Nephron (organoid): ENCODE measurements around the gene LAMA3.

Source experiments
- H3K27ac Mint-ChIP-seq, 3 experiments: 2 replicates each; pipeline ENCODE4 v1.8.0; 2020; ENCODE audit warnings: mixed read lengths in 3 of 3, mild to moderate bottlenecking in 2 of 3, moderate library complexity in 1 of 3
- H3K27me3 Mint-ChIP-seq: 2 replicates; pipeline ENCODE4 v1.8.0; 2021; ENCODE audit warnings: low read depth, mild to moderate bottlenecking, moderate library complexity, mixed read lengths
- H3K36me3 Mint-ChIP-seq: 2 replicates; pipeline ENCODE4 v1.8.0; 2020; ENCODE audit warnings: low read depth, mixed read lengths
- H3K4me1 Mint-ChIP-seq: 2 replicates; pipeline ENCODE4 v1.8.0; 2020; ENCODE audit warnings: mixed read lengths
- H3K4me3 Mint-ChIP-seq, 3 experiments: 2 replicates each; pipeline ENCODE4 v1.8.0; 2020; ENCODE audit warnings: mild to moderate bottlenecking in 3 of 3, mixed read lengths in 3 of 3, moderate library complexity in 2 of 3
- H3K9me3 Mint-ChIP-seq: 2 replicates; pipeline ENCODE4 v1.8.0; 2020; ENCODE audit warnings: mixed read lengths
- TF ChIP-seq, protein P1 (sequence below), 3 experiments: fragments of 200-600 bp; sonication (generic); IDR thresholded peaks; one replicate each; pipeline ENCODE4 v1.5.0; 2021; ENCODE audit warnings: antibody characterized with exemption in 3 of 3; ENCODE audit not compliant: unreplicated experiment in 3 of 3

LAMA3 gene

GRCh38 chr18:23880931-23881617, 191.8 kb downstream of the LAMA3 start:
- Mint-ChIP-seq H3K27me3 (peaks cover 20% of the 10 kb centered on the region), H3K9me3 (no peaks in the 10 kb centered on the region), H3K27ac (no peak overlapping the region), H3K36me3 (no peaks in the 10 kb centered on the region), H3K4me3 (no peak overlapping the region), H3K4me1 (peaks cover 33% of the 10 kb centered on the region)
- TF ChIP-seq, protein P1, sequence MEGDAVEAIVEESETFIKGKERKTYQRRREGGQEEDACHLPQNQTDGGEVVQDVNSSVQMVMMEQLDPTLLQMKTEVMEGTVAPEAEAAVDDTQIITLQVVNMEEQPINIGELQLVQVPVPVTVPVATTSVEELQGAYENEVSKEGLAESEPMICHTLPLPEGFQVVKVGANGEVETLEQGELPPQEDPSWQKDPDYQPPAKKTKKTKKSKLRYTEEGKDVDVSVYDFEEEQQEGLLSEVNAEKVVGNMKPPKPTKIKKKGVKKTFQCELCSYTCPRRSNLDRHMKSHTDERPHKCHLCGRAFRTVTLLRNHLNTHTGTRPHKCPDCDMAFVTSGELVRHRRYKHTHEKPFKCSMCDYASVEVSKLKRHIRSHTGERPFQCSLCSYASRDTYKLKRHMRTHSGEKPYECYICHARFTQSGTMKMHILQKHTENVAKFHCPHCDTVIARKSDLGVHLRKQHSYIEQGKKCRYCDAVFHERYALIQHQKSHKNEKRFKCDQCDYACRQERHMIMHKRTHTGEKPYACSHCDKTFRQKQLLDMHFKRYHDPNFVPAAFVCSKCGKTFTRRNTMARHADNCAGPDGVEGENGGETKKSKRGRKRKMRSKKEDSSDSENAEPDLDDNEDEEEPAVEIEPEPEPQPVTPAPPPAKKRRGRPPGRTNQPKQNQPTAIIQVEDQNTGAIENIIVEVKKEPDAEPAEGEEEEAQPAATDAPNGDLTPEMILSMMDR (IDR thresholded peaks at IDR 0.05; ENCODE audit: unreplicated experiment in 3 of 3) = no peak

- TF ChIP-seq, protein P1 (IDR thresholded peaks at IDR 0.05; ENCODE audit: unreplicated experiment in 3 of 3) = no peak
- Mint-ChIP-seq H3K27me3 (peaks cover 15% of the 10 kb centered on the region), H3K9me3 (no peaks in the 10 kb centered on the region), H3K27ac (peak overlapping the region in 1 of 3 experiments; percentile 12), H3K4me1 (peaks cover 29% of the 10 kb centered on the region), H3K36me3 (no peaks in the 10 kb centered on the region), H3K4me3 (no peak overlapping the region)
Observed at GRCh38 chr18:23881778-23882177, 192.5 kb downstream of the LAMA3 start.

GRCh38 chr18:23882616-23883276, 193.5 kb downstream of the LAMA3 start:
- no peaks in the 10 kb centered on the region for H3K9me3 Mint-ChIP-seq
- no peak overlapping the region for H3K27ac Mint-ChIP-seq
- peaks cover 33% of the 10 kb centered on the region for H3K4me1 Mint-ChIP-seq
- H3K4me3 Mint-ChIP-seq = no peak overlapping the region
- TF ChIP-seq, protein P1 (IDR thresholded peaks at IDR 0.05; ENCODE audit: unreplicated experiment in 3 of 3) = no peak
- no peaks in the 10 kb centered on the region for H3K36me3 Mint-ChIP-seq
- H3K27me3 Mint-ChIP-seq = peaks cover 15% of the 10 kb centered on the region

DNA sequence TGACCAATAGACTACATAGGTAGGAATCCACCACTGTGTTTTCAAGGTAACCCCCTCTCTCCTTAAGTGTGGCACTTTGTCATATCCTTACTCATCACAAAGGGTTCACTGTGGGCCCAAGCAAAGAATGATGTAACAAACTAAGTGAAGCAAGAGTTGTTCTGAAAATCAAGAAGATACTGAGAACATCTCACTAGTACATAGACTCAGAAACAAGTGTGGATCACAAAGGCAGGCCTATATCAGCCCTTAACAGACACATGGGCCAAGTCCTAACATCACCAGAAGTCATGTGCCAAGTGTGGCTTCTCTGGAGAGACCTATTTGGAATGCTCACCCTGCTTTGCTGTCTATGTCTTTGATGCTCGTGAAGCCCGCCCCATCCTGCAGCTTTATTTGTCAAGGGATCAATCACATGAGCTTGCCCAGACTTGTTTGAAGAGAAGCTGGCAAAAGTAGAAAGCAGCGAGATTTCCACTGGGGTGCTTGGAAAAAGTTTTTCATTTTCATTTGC, 194.1 kb downstream of the LAMA3 start:
- Mint-ChIP-seq H3K27me3 (peaks cover 15% of the 10 kb centered on the region), H3K27ac (peak overlapping the region in 1 of 3 experiments; percentile 62), H3K4me1 (peaks cover 34% of the 10 kb centered on the region), H3K9me3 (no peaks in the 10 kb centered on the region), H3K4me3 (no peak overlapping the region), H3K36me3 (no peaks in the 10 kb centered on the region)
- TF ChIP-seq, protein P1 (IDR thresholded peaks at IDR 0.05; ENCODE audit: unreplicated experiment in 3 of 3) = no peak

DNA sequence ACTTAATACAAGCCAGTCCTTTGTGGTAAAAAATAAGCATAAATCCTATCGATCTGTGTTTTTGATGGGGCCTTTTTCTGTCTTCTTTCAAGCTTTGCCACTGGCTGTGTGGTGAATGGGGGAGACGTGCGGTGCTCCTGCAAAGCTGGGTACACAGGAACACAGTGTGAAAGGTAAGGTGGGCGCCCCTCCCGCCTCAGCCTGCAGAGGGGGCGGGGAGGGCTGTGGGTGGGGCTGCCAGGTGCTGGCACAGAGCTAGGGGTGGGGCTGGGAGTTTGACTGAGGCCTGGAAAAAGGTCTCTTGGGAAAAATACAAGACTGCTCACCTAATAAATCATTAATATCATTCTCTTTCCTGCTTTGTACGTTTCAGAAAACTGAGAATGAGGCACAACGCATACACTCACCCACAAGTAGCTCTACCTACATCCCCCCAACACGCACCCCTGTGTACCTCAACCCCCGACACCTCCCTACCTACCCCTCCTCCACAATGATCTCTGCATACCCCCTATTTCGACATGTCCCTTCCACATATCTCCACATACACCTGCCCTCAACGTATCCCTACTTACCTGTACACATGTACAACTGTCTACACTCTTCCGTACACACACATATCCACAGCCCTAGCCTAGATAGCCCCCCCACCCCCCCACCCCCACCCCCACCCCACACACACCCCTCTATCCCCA, 195.6 kb downstream of the LAMA3 start:
- TF ChIP-seq, protein P1 (IDR thresholded peaks at IDR 0.05; ENCODE audit: unreplicated experiment in 3 of 3) = no peak
- Mint-ChIP-seq H3K27ac (peak overlapping the region in 2 of 3 experiments; percentile 62 to 94), H3K27me3 (peaks cover 10% of the 10 kb centered on the region), H3K9me3 (no peaks in the 10 kb centered on the region), H3K36me3 (no peaks in the 10 kb centered on the region), H3K4me3 (no peak overlapping the region), H3K4me1 (peaks cover 34% of the 10 kb centered on the region)
